Measurements from ENCODE around the gene DDX56. TPM values are rescaled to one million over a fixed set of nuclear protein-coding genes. Genes with fewer than 3 reads are reported as not detected.

The DDX56 gene
- polyA plus RNA-seq, 10 donors: 43.4 to 64.4 (median 48.4) TPM

DNA sequence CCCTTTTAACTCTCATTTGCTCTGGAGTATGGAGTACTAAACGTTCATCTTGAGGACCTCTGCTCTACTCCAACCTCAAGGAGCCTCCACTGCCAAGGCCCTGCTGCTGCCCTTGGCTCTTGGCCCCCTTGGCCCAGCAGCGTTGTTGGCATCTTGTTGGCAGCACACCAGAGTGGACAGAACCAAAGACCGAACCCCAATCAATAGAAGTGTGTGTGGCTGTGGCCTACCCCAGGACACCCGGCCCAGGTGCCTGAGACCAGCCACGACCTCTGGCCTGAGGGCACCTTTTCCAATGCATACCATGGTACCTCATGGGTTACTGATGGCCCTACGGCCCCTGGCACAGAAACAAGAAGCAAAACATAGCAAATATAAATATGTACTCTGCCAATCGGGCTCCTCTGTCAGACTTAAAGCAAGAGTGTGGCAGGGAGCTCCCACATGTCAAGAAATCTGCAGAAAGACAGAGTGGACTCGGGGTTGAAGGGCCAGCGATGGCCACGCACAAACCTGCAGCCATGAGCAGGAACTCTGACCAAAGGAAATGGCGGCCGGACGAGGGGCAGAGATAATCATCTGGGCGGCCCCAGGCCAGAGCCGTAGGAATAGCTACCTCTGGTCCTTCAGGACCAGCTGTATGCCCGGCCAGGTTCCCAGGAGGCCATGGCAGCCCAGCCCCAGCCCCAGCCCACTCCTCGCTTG, 35.5 kb downstream of the DDX56 start:
- DNase-seq: no peak

DNA sequence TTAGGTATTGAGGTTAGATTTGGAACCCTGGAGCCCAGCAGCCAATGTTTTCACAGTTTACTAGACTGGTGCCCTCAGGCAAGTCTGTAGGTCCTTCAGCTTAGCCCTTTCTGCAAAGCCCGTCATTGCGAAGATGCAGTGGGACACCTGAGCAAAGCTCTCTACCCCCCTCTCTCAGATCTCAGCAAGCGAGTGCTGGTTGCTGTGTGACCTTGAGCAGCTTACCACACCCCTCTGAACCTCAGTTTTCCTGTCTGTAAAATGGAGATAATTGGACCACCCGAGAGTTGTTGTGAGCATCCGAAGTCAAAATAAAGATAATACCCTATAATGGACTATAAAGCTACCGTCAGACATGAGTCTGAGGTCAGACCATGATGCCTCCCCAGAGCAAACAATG, 36.3 kb downstream of the DDX56 start:
- DNase-seq: no peak

DNA sequence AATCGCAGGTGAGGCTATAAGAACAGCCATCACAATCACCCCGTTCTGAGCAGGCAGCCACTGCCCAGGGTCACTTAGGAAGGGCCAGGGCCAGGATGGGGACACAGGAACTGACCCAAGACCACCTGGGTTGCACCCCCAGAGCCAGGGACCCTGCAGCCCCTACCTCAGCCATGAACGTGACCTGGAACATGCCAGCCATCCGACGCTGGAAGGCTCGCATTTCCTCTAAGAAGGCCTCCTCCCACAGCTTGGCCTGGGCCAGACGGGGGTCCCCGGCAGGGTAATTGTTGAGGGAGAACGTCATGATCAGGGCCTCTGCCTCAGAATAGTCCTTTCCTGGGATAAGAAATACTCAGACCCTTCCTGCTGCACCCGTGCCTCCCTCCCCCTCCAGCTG, 37.6 kb downstream of the DDX56 start:
- no peak for DNase-seq

DNA sequence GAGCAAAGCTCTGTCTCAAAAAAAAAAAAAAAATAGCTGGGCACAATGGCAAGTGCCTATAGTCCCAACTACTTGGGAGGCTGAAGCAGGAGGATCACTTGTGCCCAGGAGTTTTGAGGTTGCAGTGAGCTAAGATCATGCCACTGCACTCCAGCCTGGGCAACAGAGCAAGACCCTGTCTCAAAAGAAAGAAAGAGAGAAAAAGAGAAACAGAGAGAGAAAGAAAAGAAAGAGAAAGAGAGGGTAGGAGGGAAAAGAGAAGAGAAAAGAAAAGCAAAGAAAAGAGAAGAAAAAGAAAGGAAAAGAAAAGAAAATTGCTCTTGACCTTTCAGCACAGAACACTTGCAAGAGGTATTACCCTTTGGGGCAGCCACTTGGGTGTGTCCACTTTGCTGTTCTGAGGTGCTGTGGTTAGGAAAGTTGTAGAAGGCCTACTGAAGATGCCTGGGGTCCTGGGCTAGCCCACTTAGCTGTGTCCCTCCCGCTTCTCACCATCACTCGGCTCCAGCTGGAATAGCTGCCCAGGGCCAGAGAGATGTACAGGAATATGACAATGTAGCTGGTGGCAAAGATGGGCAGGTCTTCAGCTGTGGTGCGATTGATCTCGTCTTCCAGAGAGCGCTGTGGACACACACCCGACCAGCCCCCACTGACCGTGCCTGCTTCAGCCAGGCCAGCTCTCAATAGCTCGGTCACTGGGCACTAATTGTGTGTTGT, 38.2 kb downstream of the DDX56 start:
- DNase-seq: no peak

DNA sequence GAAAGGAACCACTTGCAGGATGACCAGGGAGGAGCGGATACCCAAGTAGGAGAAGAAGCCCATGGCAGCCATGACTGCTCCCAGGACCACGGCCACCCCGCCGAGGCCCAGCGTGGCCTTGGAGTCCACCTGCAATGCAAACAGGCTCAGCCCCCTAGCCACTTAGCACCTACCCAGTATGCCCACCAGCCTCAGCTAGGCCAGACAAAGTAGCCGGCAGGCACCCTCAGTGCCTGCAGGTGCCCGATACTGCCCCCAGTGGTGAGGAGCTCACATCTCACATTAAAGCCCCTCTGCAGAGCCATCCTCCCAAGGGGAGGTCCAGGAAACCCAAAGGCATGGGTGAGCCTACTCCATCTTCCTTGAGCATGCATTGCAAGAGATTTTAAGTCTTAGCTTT, 39.2 kb downstream of the DDX56 start:
- peak in 2 of 3 donors; percentile 5 to 16 for DNase-seq

DNA sequence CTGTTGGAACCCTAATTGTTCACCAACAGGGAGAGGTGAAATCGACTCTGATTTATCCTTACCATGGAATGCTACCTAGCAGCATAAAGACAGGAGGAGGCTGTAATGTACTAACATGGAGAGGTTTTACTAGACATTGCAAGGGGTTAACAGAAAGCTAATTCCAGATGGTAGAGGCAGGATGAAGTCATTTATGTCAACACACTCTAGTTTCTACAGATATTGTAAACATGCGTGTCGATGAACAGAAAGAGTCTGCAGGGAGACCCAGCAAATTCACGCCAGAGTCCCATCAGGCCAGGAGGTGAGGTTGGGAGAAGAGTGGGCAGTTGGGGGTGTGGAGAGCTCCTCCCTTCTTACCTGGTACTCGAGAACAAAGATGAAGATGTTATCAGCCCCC, 39.6 kb downstream of the DDX56 start:
- no peak for DNase-seq

DNA sequence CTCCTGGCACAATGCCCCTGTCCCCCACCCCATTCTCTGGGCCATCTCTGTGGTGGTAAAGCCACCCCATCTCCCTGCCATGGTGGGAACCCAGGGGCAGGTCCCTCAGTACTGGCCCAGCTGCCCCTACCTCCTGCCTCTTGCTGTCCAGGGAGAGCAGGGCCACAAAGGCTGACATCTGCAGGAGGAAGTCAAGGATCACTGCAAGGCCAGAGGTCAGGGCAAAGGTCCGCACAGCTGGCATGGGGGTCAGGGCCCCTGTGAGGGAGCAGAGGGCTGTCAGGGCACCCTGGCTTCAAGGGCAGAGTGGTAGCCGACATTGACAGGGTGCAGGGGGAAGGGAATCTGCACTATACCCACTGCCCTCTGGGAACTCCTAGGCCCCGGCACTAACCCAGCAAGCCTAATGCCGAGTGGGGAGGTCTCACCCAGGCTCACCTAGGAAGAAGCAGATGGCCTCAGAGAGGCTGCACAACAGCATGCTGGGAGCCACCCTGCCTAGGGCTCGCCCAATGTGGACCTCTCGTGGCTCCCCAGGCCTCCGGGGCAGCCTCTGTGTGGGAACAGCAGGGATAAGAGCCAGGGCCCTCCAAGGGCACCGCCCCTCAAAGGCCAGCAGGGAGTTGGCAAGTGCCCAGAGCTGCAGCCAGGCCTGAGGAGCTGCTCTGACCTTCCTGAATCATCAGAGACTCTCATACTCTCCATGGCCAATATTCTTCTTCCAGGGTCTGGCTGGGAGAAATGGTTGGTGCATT, 40.2 kb downstream of the DDX56 start:
- no peak for DNase-seq

DNA sequence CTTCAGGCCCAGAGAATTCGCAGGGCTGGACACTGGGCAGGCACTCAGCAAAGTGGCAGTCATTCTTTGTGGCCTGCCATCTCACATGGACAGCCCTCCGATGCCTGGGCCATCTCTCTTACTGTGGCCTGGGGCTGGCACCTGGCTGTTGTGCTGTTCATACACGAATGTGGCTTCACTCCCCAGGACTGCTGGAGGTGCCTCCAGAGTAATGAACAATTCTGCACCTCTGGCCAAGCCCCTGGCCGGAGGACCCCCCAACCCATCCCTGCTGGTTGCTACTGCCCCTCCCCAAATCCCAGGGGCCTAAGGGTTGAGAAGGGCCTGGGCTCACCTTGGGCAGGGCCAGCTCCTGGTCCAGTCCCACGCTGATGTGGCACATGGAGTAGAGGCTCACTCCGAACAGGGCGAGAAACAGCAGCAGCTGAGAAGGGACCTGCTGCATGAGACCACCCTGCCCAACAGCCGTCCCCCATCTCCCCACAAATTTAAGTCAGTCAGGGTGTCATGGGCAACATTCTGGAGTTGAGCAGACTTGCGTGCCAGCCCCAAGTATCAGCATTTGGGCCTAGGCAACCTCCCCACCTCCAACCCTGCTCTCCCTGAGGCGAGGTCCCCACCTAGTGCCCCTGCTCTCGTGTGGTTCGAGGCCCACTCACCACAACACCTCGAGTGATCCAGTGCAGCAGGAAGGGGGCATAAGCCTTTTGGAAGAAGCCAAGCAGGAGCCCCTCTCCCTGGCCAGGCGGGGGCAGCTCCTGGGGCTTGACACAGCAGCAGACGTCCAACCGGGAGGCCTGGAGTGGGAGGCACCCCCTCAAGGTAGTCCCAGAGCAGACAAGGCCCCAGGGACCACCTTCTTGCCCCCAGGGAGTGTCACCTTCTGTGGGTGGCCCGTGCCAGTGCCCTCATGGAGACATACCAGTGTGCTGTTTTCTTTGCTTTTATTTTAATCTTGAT, 42.0 kb downstream of the DDX56 start:
- no peak for DNase-seq

DNA sequence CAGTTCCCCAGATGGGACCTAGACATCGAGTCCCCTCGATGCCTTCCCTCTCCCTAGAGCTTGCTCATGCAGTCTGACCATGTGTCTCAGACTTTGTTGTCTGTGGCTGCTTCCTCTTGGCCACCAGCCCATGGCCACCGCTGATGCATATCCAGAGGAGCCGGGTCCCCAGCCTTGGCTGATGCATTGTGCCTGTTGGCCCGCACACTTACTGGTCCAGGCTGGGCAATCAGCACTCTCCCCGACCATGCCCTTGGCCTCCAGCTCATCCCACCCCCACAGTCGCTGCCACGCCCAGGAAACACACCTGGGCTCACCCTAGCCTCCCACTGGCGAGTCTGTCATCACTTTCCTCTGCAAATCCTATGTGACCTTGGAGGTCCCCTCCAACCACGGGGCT, 42.7 kb downstream of the DDX56 start:
- DNase-seq: no peak

DNA sequence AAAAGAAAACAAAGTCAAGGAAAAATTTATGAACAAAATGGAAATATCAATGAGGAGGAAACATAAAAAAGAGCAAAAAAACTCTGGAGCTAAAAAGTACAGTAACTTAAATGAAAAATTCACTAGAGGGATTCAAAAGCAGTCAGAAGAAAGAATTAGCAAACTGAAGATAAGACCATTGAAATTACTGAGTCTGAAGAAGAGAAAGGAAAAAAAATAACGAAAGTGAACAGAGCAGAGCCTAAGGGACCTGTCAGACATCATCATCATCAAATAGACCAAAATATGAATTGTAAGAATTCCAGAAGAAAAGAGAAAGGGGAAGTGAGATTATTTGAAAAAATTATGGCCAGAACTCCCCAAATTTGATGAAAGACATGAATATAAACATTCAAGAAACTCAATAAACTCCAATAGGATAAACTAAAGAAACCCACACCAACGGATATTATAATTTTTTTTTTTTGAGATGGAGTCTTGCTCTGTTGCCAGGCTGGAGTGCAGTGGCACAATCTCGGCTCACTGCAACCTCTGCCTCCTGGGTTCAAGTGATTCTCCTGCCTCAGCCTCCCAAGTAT, 48.8 kb downstream of the DDX56 start:
- DNase-seq: no peak

DNA sequence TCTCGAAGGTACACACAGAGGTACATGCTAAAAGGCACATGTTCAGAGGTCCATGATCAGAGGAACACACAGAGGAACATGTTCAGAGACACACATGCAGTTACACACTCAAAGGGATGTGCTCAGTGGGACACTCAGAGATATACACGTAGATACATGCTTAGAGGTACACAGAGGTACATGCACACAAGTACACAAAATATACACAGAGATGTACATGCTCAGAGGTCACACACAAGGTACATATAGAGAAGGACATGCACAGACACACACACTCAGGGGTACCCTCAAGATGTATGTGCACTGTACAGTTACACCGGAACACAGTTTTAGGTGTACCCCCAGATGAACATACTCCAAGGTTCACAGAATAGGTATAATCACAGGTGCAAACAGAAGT, 51.4 kb downstream of the DDX56 start:
- DNase-seq: no peak

DNA sequence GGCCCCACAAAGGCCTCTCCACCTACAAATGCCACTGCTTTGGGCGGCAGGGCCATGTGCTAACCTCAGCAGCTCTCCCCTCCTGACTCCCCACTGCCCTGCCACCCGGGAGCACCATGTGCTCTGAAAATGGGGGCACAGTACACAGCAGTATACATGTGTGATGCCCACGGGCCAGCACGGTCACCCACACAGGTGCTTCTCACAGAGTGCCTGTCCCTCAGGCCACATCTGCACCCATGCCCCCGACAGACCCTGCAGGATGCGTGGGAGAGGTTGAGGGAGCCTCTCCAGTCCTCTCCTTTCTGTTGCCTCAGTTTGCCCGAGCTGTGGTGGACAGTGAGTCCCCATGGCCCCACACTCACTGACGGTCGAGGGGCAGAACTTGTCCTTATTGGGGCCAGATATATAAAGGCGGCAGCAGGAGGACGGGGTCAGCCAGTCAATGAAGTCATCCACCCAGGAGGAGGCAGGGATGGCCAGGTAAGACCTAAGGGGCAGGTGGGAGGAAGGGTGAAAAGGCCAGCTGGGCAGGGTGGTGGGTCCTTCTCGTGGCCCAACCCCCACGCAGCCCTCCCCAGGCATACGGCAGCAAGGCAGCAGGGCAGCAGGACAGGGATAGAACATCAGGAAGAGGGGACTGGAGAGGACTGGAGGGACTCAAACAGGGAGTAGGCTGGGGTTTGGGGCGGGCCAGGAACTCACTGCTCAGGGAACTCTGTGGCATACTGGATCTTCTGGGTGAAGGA, 52.2 kb downstream of the DDX56 start:
- no peak for DNase-seq

DNA sequence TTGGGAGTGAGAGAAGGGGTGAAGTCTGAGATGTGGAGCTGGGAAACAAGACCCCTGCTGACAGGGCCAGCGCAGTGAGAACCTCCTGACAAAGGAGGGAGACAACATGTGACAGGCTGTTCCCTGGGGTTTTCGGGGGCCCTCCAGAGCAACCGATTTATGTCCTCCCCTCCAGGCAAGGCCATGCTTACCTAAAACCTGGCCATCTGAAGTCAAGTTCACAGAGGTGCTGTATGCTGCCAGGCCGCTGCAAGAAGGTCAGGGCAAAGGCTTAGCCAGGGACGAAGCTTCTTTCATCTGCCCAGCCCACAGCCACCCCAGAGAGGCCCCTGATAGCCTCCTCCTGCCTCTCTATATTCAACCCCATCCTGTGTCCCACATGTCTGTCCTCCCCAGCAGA, 53.1 kb downstream of the DDX56 start:
- DNase-seq: no peak

DNA sequence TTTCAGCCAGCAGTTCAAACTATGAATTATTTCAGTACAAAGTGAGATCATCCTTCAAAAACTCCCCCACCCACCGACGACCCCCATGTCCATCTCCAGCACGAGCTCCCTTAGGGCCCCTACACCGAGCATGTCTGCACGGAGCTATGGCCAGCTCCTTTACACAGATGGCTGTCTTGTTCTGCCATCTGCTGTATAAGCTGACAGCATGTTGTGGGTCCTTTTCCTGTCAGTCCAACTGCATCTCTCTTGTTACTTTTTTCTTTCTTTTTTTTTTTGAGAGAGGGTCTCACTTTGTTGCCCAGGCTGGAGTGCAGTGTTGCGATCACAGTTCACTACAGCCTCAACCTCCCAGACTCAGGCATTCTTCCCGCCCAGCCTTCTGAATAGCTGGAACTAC, 54.2 kb downstream of the DDX56 start:
- DNase-seq: no peak

DNA sequence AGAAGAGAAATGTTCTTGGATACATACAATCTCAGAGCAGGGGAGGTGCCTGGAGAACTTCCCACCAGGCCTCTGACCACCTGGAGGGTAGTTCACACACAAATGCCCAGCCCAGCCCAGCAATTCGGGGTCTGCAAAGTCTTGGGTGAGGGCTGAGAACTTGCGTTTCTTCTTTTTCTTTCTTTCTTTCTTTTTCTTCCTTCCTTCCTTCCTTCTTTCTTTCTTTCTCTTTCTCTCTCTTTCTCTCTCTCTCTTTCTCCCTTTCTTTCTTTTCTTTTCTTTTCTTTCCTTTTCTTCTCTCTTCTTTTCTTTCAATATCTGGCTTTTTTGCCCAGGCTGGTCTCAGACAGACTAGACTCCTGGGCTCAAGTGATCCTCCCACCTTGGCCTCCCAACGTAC, 54.9 kb downstream of the DDX56 start:
- DNase-seq: no peak

DNA sequence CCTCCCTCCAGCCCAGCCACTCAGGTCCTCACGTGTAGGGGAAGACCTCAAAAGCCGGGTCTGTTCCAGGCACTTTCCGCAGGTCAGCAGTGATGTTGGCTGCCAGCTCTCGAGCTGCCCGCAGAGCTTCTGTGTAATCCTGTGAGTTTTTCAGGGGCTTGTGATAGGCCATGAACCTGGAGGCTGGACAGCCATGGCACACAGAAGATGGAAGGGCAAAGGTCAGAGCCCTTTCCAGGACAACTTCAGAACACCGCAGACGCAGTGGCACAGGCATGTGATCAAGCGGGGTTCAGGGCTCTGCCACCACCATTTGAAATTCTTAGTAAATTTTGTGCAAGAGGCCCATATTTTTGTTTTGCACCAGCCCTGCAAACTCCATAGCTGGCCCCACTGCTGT, 56.5 kb downstream of the DDX56 start:
- no peak for DNase-seq

Measured in muscle of back (tissue), 11 donors.